SK-N-MC (cell line): ENCODE results near the gene VSTM4.

Experiments
- DNase-seq: peaks from one replicate; pipeline ENCODE4 v3.0.0-alpha.2; 2011; ENCODE audit warnings: low read depth, low spot score
- H3K27ac ChIP-seq: fragments of 200-600 bp; sonication (generic); 2 replicates; pipeline ENCODE4 v1.5.1; 2016; ENCODE audit warnings: mixed run types
- H3K36me3 ChIP-seq: fragments of 200-600 bp; sonication (generic); 2 replicates; pipeline ENCODE4 v1.6.1; 2017; ENCODE audit warnings: antibody characterized with exemption, low read length, mixed read lengths; ENCODE audit not compliant: insufficient read depth
- H3K4me3 ChIP-seq: fragments of 200-600 bp; sonication (generic); 2 replicates; pipeline ENCODE4 v1.5.1; 2016
- H3K9ac ChIP-seq: fragments of 200-600 bp; sonication (generic); 2 replicates; pipeline ENCODE4 v1.8.0; 2017; ENCODE audit warnings: mixed run types, mixed read lengths; ENCODE audit not compliant: insufficient read length
- H3K9me3 ChIP-seq: fragments of 200-600 bp; sonication (generic); 2 replicates; pipeline ENCODE4 v1.6.1; 2017; ENCODE audit warnings: low read depth, mild to moderate bottlenecking, antibody characterized with exemption, low read length, moderate library complexity, mixed read lengths
- EZH2 ChIP-seq: fragments of 200-600 bp; sonication (generic); IDR thresholded peaks from one replicate; pipeline ENCODE4 v1.6.1; 2017; ENCODE audit warnings: antibody characterized with exemption
- FOXP2 ChIP-seq: optimal IDR thresholded peaks from 2 replicates; pipeline ENCODE3; 2011; ENCODE audit warnings: mild to moderate bottlenecking, moderate library complexity; ENCODE audit not compliant: insufficient read depth; ENCODE audit errors: extremely low read length, control extremely low read depth
- POLR2AphosphoS5 ChIP-seq: IDR thresholded peaks from 2 replicates; pipeline ENCODE4 v1.6.1; 2012; ENCODE audit warnings: mild to moderate bottlenecking, low read depth, low read length, borderline replicate concordance

Gene VSTM4

GRCh38 chr10:49151025-49151445 lies 35.7 kb upstream of the VSTM4 start:
- no peaks in the 10 kb centered on the region for H3K36me3 ChIP-seq
- TF ChIP-seq EZH2: no peak
- no peak for TF ChIP-seq POLR2AphosphoS5

GRCh38 chr10:49150426-49150825 lies 35.1 kb upstream of the VSTM4 start:
- TF ChIP-seq FOXP2 (no peak), POLR2AphosphoS5 (no peak), EZH2 (no peak)
- no peak overlapping the region for H3K4me3 ChIP-seq
- H3K9ac ChIP-seq: no peak overlapping the region
- no peaks in the 10 kb centered on the region for H3K36me3 ChIP-seq
- DNase-seq: no peak
- no peaks in the 10 kb centered on the region for H3K9me3 ChIP-seq
- no peak overlapping the region for H3K27ac ChIP-seq

More at GRCh38 chr10:49151025-49151445, 35.7 kb upstream of the VSTM4 start:
- Histone ChIP-seq H3K9ac (no peak overlapping the region), H3K27ac (no peak overlapping the region), H3K4me3 (no peak overlapping the region), H3K9me3 (no peaks in the 10 kb centered on the region)
- no peak for DNase-seq

GRCh38 chr10:49149881-49150280 lies 34.6 kb upstream of the VSTM4 start:
- no peak overlapping the region for H3K9ac ChIP-seq
- DNase-seq: no peak
- no peaks in the 10 kb centered on the region for H3K9me3 ChIP-seq
- H3K36me3 ChIP-seq: no peaks in the 10 kb centered on the region
- TF ChIP-seq EZH2: no peak
- TF ChIP-seq POLR2AphosphoS5: no peak
- TF ChIP-seq FOXP2: no peak
- no peak overlapping the region for H3K27ac ChIP-seq
- H3K4me3 ChIP-seq: no peak overlapping the region

GRCh38 chr10:49144058-49144720 lies 28.9 kb upstream of the VSTM4 start:
- Histone ChIP-seq H3K9me3 (no peaks in the 10 kb centered on the region), H3K36me3 (no peaks in the 10 kb centered on the region), H3K27ac (no peak overlapping the region), H3K9ac (no peak overlapping the region), H3K4me3 (no peak overlapping the region)
- no peak for DNase-seq
- no peak for TF ChIP-seq POLR2AphosphoS5
- TF ChIP-seq EZH2: no peak
- TF ChIP-seq FOXP2: no peak

GRCh38 chr10:49143249-49143648 lies 27.9 kb upstream of the VSTM4 start:
- TF ChIP-seq POLR2AphosphoS5 (no peak), EZH2 (no peak), FOXP2 (no peak)
- Histone ChIP-seq H3K36me3 (no peaks in the 10 kb centered on the region), H3K9ac (no peak overlapping the region), H3K9me3 (no peaks in the 10 kb centered on the region), H3K4me3 (no peak overlapping the region), H3K27ac (no peak overlapping the region)
- no peak for DNase-seq

- Histone ChIP-seq H3K27ac (no peak overlapping the region), H3K4me3 (no peak overlapping the region), H3K9me3 (no peaks in the 10 kb centered on the region), H3K9ac (no peak overlapping the region), H3K36me3 (no peaks in the 10 kb centered on the region)
- DNase-seq: no peak
- TF ChIP-seq EZH2: no peak
- TF ChIP-seq FOXP2: no peak
- no peak for TF ChIP-seq POLR2AphosphoS5
Observed at GRCh38 chr10:49141541-49142332, 26.4 kb upstream of the VSTM4 start.

- H3K27ac ChIP-seq: no peak overlapping the region
- H3K9ac ChIP-seq: no peak overlapping the region
- no peak for TF ChIP-seq EZH2
- no peak for TF ChIP-seq FOXP2
- TF ChIP-seq POLR2AphosphoS5: no peak
- H3K4me3 ChIP-seq: no peak overlapping the region
- no peaks in the 10 kb centered on the region for H3K36me3 ChIP-seq
- H3K9me3 ChIP-seq: no peaks in the 10 kb centered on the region
- DNase-seq: no peak
Observed at GRCh38 chr10:49140304-49141177, 25.2 kb upstream of the VSTM4 start.

GRCh38 chr10:49139846-49140195 lies 24.5 kb upstream of the VSTM4 start:
- H3K9me3 ChIP-seq: no peaks in the 10 kb centered on the region
- no peak overlapping the region for H3K4me3 ChIP-seq
- TF ChIP-seq EZH2: no peak
- no peak for TF ChIP-seq POLR2AphosphoS5
- no peak overlapping the region for H3K27ac ChIP-seq
- no peaks in the 10 kb centered on the region for H3K36me3 ChIP-seq
- no peak overlapping the region for H3K9ac ChIP-seq
- no peak for DNase-seq
